Endothelial cell of umbilical vein (primary cell): ENCODE measurements around the gene UBE2E2.

Experiments
- CTCF ChIP-seq, 2 donors: IDR thresholded peaks; 1 replicate in 1 of 2; 2 replicates in 1 of 2; pipeline ENCODE4 v1.5.1; 2011; ENCODE audit warnings: low read length in 2 of 2, mild to moderate bottlenecking in 2 of 2, moderate library complexity in 2 of 2, control low read depth in 1 of 2, inconsistent platforms in 1 of 2, low read depth in 1 of 2; ENCODE audit not compliant: insufficient read depth in 1 of 2; ENCODE audit errors: extremely low read depth in 1 of 2
- EZH2 ChIP-seq: IDR thresholded peaks from 2 replicates; pipeline ENCODE4 v1.6.1; 2012; ENCODE audit warnings: borderline replicate concordance, low read depth, mild to moderate bottlenecking, moderate library complexity, low read length, inconsistent platforms; ENCODE audit not compliant: severe bottlenecking
- JUN ChIP-seq: IDR thresholded peaks from 2 replicates; pipeline ENCODE4 v1.6.1; 2011; ENCODE audit warnings: borderline replicate concordance, low read depth; ENCODE audit not compliant: insufficient read length, insufficient read depth
- MAX ChIP-seq: IDR thresholded peaks from 2 replicates; pipeline ENCODE4 v1.6.1; 2011; ENCODE audit not compliant: insufficient read depth, insufficient read length
- MYC ChIP-seq: IDR thresholded peaks from one replicate; pipeline ENCODE4 v1.6.1; 2011; ENCODE audit warnings: mild to moderate bottlenecking, low read depth, low read length
- POLR2A ChIP-seq: IDR thresholded peaks from 2 replicates; pipeline ENCODE4 v1.6.1; 2012; ENCODE audit warnings: low read depth, mild to moderate bottlenecking, control low read depth, low read length
- POLR2AphosphoS5 ChIP-seq: IDR thresholded peaks from 2 replicates; pipeline ENCODE4 v1.6.1; 2012; ENCODE audit warnings: low read depth, mild to moderate bottlenecking, control low read depth, low read length, moderate library complexity; ENCODE audit not compliant: insufficient read depth

- TF ChIP-seq MYC (no peak), CTCF (IDR thresholded peaks at IDR 0.05; ENCODE audit: extremely low read depth in 1 of 2, insufficient read depth in 1 of 2, low read depth in 1 of 2, low read length in 2 of 2) (no peak), JUN (no peak), MAX (no peak), EZH2 (no peak), POLR2AphosphoS5 (no peak), POLR2A (no peak)
Measured at GRCh38 chr3:23446301-23446700, 243.2 kb downstream of the UBE2E2 start.
